ENCODE results near the gene NAA20. TPM values are rescaled to one million over a fixed set of nuclear protein-coding genes. Genes with fewer than 3 reads are reported as not detected.

NAA20 gene
- total and polyA plus RNA-seq, 2 of the 13 experiments (the other 11 are each of a cell fraction or from before 2014, with no cell fraction given): 81.9 to 82.8 TPM

- TF ChIP-seq HNRNPL (IDR thresholded peaks at IDR 0.05; ENCODE audit: low read depth, low read length) (no peak), GLI4 (CRISPR knock-in tag; IDR thresholded peaks at IDR 0.05; ENCODE audit: borderline replicate concordance) (peak; percentile 42; the same call in 1 of the 2 replicates), ZNF136 (CRISPR knock-in tag; IDR thresholded peaks at IDR 0.05; ENCODE audit: low read depth) (peak; percentile 77; the same call in 1 of the 2 replicates), SP5 (CRISPR knock-in tag; IDR thresholded peaks at IDR 0.05; ENCODE audit: borderline replicate concordance, low read depth) (no peak), POGZ (CRISPR knock-in tag; IDR thresholded peaks at IDR 0.05) (no peak), ZNF256 (CRISPR knock-in tag; conservative IDR thresholded peaks at IDR 0.05) (no peak), ZNF674 (CRISPR knock-in tag; IDR thresholded peaks at IDR 0.05; ENCODE audit: low read depth) (no peak), KLF16 (CRISPR knock-in tag; IDR thresholded peaks at IDR 0.05) (no peak), ZNF614 (CRISPR knock-in tag; IDR thresholded peaks at IDR 0.05; ENCODE audit: borderline replicate concordance) (peak; percentile 70), BRD4 (CRISPR knock-in tag; IDR thresholded peaks at IDR 0.05) (no peak), ZNF577 (CRISPR knock-in tag; IDR thresholded peaks at IDR 0.05; ENCODE audit: borderline replicate concordance, low read depth) (no peak), ZSCAN25 (CRISPR knock-in tag; IDR thresholded peaks at IDR 0.05) (peak; percentile 79), ZBTB7B (CRISPR knock-in tag; IDR thresholded peaks at IDR 0.05) (no peak), U2AF2 (IDR thresholded peaks at IDR 0.05; ENCODE audit: low read depth, low read length) (no peak), ZNF280D (CRISPR knock-in tag; IDR thresholded peaks at IDR 0.05) (no peak), MAZ (IDR thresholded peaks at IDR 0.05; ENCODE audit: borderline replicate concordance, low read depth, low read length) (no peak), MAZ (CRISPR knock-in tag; IDR thresholded peaks at IDR 0.05; ENCODE audit: low read depth) (no peak), ZNF101 (CRISPR knock-in tag; IDR thresholded peaks at IDR 0.05; ENCODE audit: borderline replicate concordance, low read depth) (no peak), ZNF232 (CRISPR knock-in tag; IDR thresholded peaks at IDR 0.05; ENCODE audit: borderline replicate concordance) (0 out of 2 replicates have a peak, but pooled peaks have one; percentile 34), RBAK (CRISPR knock-in tag; IDR thresholded peaks at IDR 0.05) (no peak), ELK4 (CRISPR knock-in tag; IDR thresholded peaks at IDR 0.05; ENCODE audit: borderline replicate concordance) (no peak)
- TF ChIP-seq, protein P1, sequence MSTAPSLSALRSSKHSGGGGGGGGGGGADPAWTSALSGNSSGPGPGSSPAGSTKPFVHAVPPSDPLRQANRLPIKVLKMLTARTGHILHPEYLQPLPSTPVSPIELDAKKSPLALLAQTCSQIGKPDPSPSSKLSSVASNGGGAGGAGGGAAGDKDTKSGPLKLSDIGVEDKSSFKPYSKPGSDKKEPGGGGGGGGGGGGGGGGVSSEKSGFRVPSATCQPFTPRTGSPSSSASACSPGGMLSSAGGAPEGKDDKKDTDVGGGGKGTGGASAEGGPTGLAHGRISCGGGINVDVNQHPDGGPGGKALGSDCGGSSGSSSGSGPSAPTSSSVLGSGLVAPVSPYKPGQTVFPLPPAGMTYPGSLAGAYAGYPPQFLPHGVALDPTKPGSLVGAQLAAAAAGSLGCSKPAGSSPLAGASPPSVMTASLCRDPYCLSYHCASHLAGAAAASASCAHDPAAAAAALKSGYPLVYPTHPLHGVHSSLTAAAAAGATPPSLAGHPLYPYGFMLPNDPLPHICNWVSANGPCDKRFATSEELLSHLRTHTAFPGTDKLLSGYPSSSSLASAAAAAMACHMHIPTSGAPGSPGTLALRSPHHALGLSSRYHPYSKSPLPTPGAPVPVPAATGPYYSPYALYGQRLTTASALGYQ (CRISPR knock-in tag; IDR thresholded peaks at IDR 0.05): no peak
- TF ChIP-seq, protein P2, sequence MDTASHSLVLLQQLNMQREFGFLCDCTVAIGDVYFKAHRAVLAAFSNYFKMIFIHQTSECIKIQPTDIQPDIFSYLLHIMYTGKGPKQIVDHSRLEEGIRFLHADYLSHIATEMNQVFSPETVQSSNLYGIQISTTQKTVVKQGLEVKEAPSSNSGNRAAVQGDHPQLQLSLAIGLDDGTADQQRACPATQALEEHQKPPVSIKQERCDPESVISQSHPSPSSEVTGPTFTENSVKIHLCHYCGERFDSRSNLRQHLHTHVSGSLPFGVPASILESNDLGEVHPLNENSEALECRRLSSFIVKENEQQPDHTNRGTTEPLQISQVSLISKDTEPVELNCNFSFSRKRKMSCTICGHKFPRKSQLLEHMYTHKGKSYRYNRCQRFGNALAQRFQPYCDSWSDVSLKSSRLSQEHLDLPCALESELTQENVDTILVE (CRISPR knock-in tag; IDR thresholded peaks at IDR 0.05): no peak
- TF ChIP-seq, protein P3, sequence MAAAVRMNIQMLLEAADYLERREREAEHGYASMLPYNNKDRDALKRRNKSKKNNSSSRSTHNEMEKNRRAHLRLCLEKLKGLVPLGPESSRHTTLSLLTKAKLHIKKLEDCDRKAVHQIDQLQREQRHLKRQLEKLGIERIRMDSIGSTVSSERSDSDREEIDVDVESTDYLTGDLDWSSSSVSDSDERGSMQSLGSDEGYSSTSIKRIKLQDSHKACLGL (CRISPR knock-in tag; IDR thresholded peaks at IDR 0.05): no peak
Measured at GRCh38 chr20:20009784-20010253, 7.3 kb upstream of the NAA20 start (continued).
